ENCODE data around the gene TP53AIP1.
"Not testable (repeated sequence)": the region's sequence is repeated elsewhere in the genome, so short reads cannot be mapped to it uniquely, and the experiment has no call there.

The TP53AIP1 gene

DNA sequence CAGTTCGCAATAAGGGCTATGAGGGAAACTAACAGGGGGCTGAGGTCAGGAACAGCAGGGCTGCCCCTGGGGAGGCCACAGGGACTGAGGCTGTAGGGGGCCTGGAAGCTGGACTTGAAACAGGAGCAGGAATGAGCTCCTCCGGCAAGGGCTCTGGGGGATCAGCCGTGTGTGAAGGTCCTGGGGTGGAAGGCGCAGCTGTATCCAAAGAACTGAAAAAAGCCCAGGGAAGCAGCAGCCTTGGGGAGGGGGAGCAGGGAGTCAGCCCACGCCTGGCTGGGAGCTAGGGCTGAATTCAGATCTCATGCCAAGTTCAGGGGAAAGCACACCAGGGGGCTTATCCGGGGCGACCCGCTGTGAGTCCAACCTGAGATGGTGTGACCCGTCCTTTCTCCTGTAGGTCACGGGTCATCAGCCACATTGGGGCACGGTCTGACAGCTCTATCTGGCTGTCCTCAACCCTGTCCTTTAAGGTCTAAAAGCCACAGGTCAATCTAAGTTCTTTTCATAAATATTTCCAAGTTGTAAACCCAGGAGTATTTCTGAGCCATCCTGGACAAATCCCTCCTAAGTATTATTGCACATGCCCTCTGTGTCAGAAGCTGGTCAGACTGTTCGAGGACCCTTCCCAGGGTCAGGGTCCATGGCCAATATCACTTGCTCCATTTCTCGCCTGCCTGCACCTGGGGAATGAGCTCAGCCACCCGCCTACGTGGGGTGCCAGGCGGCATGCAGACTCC lies 18.0 kb downstream of the TP53AIP1 start:
- no peak for DNase-seq

GRCh38 chr11:128924104-128924503 lies 18.6 kb downstream of the TP53AIP1 start:
- no peak for DNase-seq

DNA sequence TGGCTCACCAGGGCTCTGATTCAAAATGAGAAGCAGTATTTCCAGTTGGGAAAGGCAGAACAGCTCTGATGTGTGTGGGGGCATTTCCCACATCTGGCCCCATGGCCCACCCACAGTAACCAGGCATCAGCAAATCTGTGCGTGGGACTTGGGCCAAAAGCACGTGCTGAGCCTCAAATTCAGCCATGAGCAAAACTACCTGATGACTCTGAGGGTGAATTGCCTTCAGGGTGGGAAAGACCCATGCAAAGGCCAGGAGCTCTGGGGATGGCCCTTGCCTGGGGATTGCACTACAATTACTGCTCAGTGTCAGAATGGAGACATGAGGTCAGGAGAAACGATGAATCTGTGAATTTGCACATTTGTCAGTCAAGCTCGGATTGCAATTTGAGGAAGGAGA lies 20.9 kb downstream of the TP53AIP1 start:
- no peak for DNase-seq

DNA sequence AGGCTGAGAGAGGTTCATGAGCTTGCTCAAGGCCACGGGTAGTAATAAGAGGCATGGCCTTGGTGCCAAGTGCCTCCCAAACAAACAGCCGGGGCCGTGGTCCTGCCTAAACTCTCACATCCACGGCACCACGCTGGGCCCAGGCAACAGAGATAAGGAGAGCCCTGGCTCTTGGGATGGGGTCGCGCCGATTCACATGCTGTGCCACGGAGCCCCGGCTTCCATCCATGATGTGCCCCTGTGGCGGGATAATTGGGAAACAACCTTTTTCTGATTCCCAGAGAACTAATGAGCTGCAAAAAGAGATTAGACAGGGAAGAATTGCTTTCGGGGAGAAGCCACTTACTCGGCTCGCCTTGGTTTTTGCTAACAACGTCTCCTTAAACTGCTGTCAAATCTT lies 22.0 kb downstream of the TP53AIP1 start:
- no peak for DNase-seq

DNA sequence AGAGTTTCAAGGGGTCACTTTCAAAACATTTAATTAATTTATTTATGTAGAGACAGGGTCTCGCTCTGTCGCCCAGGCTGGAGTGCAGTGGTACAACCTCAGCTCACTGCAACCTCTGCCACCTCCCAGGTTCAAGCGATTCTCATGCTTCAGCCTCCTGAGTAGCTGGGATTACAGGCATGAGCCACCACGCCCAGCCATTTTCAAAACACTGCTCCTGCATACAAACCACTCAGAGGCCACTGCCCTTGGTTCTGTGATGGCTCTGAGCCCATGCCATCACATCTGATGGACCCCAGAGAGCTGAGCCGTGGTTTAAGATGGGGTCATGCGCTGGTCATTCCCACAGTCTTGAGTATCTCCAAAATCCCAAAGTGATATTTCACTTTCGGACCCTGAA lies 23.0 kb downstream of the TP53AIP1 start:
- DNase-seq: not testable (repeated sequence)

GRCh38 chr11:128919216-128919615 lies 23.5 kb downstream of the TP53AIP1 start:
- DNase-seq: no peak

DNA sequence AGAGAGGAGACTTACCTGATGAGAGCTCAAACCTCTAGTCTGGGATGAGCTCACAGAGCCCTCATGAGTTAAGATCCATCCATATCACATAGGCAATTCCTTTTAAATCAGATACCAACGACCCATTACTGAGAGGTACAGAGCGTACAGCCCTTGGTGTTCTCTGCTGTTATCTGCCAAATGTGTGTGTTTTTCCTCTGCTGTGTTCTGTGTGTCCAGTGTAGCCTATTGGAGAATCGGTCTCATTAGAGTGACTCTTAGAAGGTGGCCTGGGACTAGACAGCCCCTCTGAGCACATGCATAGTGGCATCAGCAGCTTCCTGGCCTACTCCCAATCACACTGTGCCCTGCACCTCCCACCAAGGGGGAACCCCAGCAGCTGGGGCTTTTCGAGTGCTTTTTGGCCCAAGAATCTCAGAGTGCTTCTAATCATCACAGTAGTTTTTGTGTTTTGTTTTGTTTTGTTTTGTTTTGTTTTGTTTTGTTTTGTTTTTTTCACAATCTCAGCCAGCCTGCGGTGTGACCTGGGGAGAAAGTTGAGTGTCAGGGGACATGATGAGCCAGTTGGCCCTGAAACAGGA lies 25.4 kb downstream of the TP53AIP1 start:
- DNase-seq: no peak

- DNase-seq: no peak
Observed at GRCh38 chr11:128916681-128917080, 26.0 kb downstream of the TP53AIP1 start.

DNA sequence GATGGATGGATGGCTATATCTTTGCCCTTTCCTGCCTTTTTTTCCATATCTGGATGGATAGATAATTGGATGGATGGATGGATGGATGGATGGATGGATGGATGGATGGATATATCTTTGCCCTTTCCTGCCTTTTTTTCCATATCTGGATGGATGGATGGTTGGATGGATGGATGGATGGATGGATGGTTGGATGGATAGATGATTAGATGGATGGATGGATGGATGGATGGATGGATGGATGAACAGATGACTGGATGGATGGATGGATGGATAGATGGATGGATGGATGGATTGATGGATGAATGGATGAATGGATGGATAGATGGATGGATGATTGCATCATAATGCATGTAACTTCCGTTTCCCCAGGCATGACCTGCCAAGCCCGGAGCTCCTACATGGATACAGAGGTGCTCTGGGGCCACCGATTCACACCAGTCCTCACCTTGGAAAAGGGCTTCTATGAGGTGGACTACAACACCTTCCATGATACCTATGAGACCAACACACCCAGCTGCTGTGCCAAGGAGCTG lies 26.6 kb downstream of the TP53AIP1 start:
- DNase-seq: no peak

- no peak for DNase-seq
Observed at GRCh38 chr11:128915149-128915521, 27.5 kb downstream of the TP53AIP1 start.

GRCh38 chr11:128914216-128915148 lies 28.2 kb downstream of the TP53AIP1 start:
- no peak for DNase-seq

DNA sequence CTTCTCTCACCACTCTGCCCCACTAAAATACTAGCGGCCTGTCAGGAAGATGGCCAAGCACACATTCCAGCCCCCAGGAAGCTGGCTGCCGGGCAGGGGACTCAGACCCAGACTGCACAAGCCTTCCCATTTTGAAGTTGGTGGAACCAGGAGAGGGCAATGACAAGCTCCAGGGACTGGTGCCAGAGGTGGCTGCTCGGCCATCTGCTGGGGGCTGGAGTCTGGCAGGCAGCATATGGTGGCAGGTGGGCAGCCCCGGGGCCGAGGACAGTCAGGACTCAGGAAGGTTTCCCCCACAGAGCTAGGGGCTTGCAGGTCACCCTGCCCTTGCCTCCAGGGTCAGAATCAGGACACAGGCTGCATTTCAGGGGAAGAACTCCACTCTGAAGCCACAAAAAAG lies 28.9 kb downstream of the TP53AIP1 start:
- no peak for DNase-seq

- no peak for DNase-seq
Observed at GRCh38 chr11:128911701-128912100, 31.0 kb downstream of the TP53AIP1 start.

GRCh38 chr11:128911239-128911638 lies 31.4 kb downstream of the TP53AIP1 start:
- DNase-seq: no peak

DNA sequence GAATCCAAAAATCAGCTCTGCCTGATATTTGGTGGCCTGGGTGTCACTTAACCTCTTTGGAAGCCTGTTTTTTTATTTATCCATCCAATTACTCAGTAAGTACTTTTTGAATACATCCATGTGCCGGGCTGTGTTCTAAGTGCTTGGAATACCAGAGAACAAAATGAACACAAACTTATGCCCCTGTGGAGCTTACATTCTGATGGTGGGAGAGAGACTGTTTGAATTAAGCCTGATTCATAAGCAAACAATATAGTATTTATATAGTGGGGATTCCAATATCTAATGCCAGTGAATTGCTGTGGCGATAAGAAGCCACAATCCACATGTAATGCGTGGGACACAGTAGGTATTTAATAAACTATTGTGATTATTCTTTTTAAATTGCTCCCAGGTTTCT lies 32.1 kb downstream of the TP53AIP1 start:
- DNase-seq: no peak

DNA sequence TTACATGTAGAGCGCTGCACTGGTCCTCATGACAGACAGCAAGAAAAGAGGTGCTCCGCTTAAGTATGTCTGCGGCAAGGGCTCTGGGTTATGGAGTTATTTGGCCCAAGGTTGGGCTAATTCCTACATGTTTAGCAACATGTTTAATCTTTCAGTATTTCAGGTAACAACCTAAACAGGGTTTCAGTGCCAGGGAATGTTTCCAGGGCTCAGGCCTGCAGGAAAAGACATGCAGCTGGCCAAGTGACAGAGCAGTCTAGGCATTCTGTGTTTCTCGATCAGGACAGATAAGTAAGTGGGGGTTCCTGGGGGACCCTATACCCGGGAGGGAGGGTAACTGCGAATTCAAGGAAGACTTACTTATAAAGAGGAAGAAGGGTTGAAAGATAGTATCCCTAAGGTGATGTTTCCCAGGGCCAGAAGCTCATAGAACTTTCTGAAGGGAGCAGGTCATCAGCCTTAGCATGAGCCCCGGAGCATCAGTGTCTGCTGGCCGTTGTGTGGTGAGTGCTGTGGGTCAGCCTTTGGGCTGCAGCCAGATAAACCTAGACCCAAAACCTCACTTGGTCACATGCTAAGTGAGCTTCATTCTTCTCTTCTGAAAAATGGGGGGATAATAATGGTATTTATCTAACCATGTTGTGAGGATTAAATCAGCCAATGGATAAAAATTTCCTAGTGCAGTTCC lies 33.1 kb downstream of the TP53AIP1 start:
- DNase-seq: no peak

- no peak for DNase-seq
Observed at GRCh38 chr11:128908391-128909246, 34.1 kb downstream of the TP53AIP1 start.

DNA sequence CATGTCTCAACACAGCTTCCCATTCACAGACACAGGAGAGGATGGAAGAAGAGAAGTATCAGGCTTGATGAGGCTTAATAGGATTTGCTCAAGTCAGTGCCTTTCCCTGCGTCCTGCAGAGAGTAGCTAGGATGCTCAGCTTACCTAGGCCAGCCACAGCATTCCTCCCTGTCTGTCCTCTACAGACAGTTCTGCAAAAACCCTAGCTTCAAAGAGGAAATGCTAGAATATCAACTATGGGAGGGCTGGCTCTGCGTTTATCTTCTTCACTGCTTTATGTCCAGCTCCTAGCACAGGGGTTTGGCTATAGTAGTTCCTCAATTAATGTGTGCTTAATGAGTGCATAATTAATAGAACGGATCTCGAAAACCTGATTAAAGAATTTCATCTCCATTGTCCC lies 35.1 kb downstream of the TP53AIP1 start:
- DNase-seq: no peak

DNA sequence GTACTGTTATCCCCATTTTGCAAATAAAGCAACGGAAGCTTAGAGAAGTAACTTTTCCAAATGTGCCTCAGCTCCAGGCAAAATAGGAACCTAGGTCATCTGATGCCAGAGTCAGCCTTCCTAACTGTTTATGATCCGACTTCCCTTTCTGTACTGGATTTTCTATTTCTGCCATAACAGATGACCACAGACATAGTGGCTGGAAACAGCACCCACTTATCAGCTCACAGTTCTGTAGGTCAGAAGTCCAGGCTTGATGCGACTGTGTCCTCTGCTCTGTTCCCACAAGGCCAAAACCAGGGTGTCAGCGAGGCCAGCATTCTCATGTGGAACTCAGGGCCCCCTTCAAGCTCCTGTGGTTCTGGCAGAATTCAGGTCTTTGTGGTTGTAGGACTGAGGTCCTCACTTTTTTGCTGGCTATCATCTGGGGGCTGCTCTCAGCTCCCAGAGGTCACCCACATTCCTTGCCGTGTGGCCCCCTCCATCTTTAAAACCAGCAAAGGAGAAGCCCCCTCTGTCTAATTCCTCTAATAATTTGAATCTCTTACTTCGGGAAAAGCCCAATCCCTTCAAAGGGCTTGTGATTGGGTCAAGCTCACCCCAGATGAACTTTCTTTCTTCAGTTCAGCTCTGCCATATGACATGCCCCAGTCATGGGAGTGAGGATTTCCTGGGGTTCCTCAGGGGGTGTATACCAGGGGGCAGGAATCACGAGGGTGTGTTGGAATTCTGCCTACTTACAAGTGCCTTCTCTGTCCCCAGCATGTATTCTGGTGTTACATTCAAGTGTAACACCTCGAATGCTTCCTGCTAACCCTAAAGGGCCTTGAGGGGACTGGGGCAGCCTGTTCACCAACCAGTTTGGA lies 36.3 kb downstream of the TP53AIP1 start:
- DNase-seq: no peak

DNA sequence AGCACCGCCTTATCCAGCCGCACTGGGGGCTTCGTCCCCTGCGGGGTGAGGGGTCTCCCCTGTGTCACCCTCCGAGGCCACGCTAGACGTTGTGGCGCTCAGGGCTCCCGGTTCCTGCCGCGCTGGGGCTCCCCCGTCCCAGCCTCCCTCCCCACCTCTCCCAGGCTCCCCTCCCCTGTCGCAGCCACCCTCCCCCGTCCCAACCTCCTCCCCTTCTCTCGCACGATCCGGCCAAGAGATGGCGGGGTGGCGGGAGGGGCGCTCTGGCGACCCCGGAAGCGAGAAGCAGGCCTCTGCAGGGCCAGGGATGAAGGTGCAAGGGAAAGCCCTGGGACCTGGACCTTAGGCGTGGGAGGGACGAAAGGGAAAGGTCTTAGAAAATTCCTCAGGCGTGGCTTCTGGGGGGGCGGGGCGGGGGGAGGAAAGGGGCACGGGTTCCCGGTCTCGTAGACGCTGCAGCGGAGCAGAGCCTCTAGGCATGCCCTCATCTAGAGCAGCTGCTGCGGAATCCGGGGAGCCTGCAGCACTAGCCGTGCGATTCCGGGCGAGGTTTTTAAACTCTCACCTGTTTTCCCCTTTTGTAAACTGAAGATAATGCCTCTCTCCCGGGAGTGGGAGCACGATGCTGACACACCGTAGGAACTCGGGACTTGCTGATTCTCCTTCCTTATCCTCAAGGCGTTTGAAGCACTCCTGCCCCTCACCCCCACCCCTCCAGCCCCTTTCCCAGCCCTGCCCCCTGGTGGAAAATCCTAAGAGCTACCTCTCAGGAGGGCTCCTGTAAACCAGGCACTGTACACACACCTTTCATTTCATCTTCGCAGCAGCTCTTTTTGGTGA lies 37.1 kb downstream of the TP53AIP1 start:
- no peak for DNase-seq
